Astrocyte of the hippocampus (primary cell): ENCODE data around the gene CD46.
A peak's percentile ranks its signal among the peaks of the same experiment; 100 is the strongest.
"Not testable (repeated sequence)": the region's sequence is repeated elsewhere in the genome, so short reads cannot be mapped to it uniquely, and the experiment has no call there.

ENCODE experiments used
- DNase-seq: peaks from one replicate; pipeline ENCODE4 v3.0.0; 2011; ENCODE audit warnings: low read depth, low spot score

CD46 gene

GRCh38 chr1:207751790-207752455, at the start of gene CD46:
CD46 (plus strand) TSS chr1:207752054; CDS start chr1:207752213, 159 bp downstream.
- peak; percentile 97 for DNase-seq

- DNase-seq, result no peak
Measured at GRCh38 chr1:207702317-207702716, 49.5 kb upstream of the CD46 start.

GRCh38 chr1:207703712-207704111, 48.1 kb upstream of the CD46 start:
- no peak for DNase-seq

- DNase-seq, result not testable (repeated sequence)
Measured at GRCh38 chr1:207708004-207708403, 43.9 kb upstream of the CD46 start.

GRCh38 chr1:207711285-207711684, 40.6 kb upstream of the CD46 start:
- no peak for DNase-seq

GRCh38 chr1:207712701-207713100, 39.2 kb upstream of the CD46 start:
- not testable (repeated sequence) for DNase-seq

GRCh38 chr1:207713529-207713928, 38.3 kb upstream of the CD46 start:
- DNase-seq, result no peak

- DNase-seq, result no peak
Measured at GRCh38 chr1:207719234-207719633, 32.6 kb upstream of the CD46 start.

GRCh38 chr1:207728200-207728858, 23.5 kb upstream of the CD46 start:
- not testable (repeated sequence) for DNase-seq

GRCh38 chr1:207737503-207738157, 14.2 kb upstream of the CD46 start:
- DNase-seq, result not testable (repeated sequence)

- not testable (repeated sequence) for DNase-seq
Measured at GRCh38 chr1:207738158-207738659, 13.6 kb upstream of the CD46 start.

- no peak for DNase-seq
Measured at GRCh38 chr1:207740207-207740606, 11.6 kb upstream of the CD46 start.

GRCh38 chr1:207742850-207743555, 8.9 kb upstream of the CD46 start:
- no peak for DNase-seq

- no peak for DNase-seq
Measured at GRCh38 chr1:207744000-207744534, 7.8 kb upstream of the CD46 start.

- DNase-seq, result no peak
Measured at GRCh38 chr1:207745285-207745684, 6.6 kb upstream of the CD46 start.

GRCh38 chr1:207745839-207746767, 5.8 kb upstream of the CD46 start:
- DNase-seq, result no peak

GRCh38 chr1:207747627-207748492, 4.0 kb upstream of the CD46 start:
- DNase-seq, result no peak

GRCh38 chr1:207748737-207749528, 2.9 kb upstream of the CD46 start:
- no peak for DNase-seq
